ENCODE data around the gene AMY2B. TPM values are rescaled to one million over a fixed set of nuclear protein-coding genes. Genes with fewer than 3 reads are reported as not detected.
"Not testable (repeated sequence)": the region's sequence is repeated elsewhere in the genome, so short reads cannot be mapped to it uniquely, and the experiment has no call there.

AMY2B gene
- total and polyA plus RNA-seq, 2 donors (not counting 1 experiment from before 2014, with no cell fraction given), result 32.6 to 43.8 TPM

DNA sequence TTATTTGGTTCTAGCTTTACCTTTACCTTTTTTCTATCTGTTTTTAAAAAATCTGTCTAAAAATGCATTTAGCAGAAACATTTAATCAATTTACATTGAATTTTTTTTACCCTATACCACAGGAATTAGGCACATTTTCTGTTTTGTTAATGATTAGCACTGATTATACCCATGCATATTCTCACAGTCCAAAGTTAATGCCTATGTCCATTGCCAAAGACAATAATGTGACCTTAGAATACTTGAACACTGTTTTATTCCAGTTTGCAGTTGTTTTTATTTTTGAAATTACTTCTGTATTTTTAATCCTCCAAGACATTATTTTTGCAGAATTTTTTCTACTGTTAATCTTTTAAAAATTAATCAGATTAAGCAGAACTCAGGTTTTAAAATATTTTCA lies 11.0 kb upstream of the AMY2B start:
- no peaks in the 10 kb centered on the region for H3K9me3 ChIP-seq (ENCODE audit: control extremely low read depth in 1 of 3, control insufficient read depth in 2 of 3, insufficient read depth in 1 of 3, low read length in 2 of 3)
- H4K20me1 ChIP-seq (ENCODE audit: control insufficient read depth, insufficient read depth, low read length, poor library complexity, severe bottlenecking), result no peaks in the 10 kb centered on the region
- TF ChIP-seq, protein P1, sequence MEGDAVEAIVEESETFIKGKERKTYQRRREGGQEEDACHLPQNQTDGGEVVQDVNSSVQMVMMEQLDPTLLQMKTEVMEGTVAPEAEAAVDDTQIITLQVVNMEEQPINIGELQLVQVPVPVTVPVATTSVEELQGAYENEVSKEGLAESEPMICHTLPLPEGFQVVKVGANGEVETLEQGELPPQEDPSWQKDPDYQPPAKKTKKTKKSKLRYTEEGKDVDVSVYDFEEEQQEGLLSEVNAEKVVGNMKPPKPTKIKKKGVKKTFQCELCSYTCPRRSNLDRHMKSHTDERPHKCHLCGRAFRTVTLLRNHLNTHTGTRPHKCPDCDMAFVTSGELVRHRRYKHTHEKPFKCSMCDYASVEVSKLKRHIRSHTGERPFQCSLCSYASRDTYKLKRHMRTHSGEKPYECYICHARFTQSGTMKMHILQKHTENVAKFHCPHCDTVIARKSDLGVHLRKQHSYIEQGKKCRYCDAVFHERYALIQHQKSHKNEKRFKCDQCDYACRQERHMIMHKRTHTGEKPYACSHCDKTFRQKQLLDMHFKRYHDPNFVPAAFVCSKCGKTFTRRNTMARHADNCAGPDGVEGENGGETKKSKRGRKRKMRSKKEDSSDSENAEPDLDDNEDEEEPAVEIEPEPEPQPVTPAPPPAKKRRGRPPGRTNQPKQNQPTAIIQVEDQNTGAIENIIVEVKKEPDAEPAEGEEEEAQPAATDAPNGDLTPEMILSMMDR (IDR thresholded peaks at IDR 0.05), result no peak
- TF ChIP-seq EZH2 (IDR thresholded peaks at IDR 0.05; ENCODE audit: borderline replicate concordance, insufficient read depth, low read depth, low read length, poor library complexity, severe bottlenecking), result no peak
- no peak overlapping the region for H3K4me3 ChIP-seq (ENCODE audit: control extremely low read depth in 1 of 5, extremely low read depth in 1 of 5, insufficient read depth in 1 of 5, low read depth in 2 of 5, low read length in 4 of 5)
- H3K36me3 ChIP-seq (replicated peaks in 1 of 2; ENCODE audit: control extremely low read depth in 1 of 2, control insufficient read depth in 1 of 2, extremely low read depth in 1 of 2, insufficient read depth in 2 of 2, low read length in 1 of 2), result peaks cover 0 to 3% of the 10 kb centered on the region in 2 experiments
- intact Hi-C loops (cut with micrococcal nuclease), result no loop called here
- no peak overlapping the region for H3K27ac ChIP-seq (ENCODE audit: low read length in 2 of 2)
- no peaks in the 10 kb centered on the region for H3K79me2 ChIP-seq (ENCODE audit: control insufficient read depth, insufficient read depth, low read length)
- DNase-seq (no peak), ATAC-seq (ENCODE audit: low read depth) (no peak)
- H3K4me1 Mint-ChIP-seq, result peaks cover 9% of the 10 kb centered on the region
- H3K27me3 ChIP-seq (replicated peaks in 1 of 4; ENCODE audit: control extremely low read depth in 1 of 4, control insufficient read depth in 3 of 4, insufficient read depth in 4 of 4, low read length in 3 of 4), result no peaks in the 10 kb centered on the region
- no peaks in the 10 kb centered on the region for H3K4me1 ChIP-seq (ENCODE audit: control insufficient read depth in 2 of 2, insufficient read depth in 2 of 2, low read length in 2 of 2)
- no peak overlapping the region for H3K4me2 ChIP-seq (replicated peaks; ENCODE audit: low read depth, low read length, poor library complexity, severe bottlenecking)
- no peak overlapping the region for H3K9ac ChIP-seq (ENCODE audit: low read length)
- H3K4me3 Mint-ChIP-seq, result no peak overlapping the region
- H3K9me3 Mint-ChIP-seq (ENCODE audit: insufficient read depth), result no peaks in the 10 kb centered on the region
- no peak overlapping the region for H2AFZ ChIP-seq (ENCODE audit: insufficient read depth, low read depth, low read length, poor library complexity, severe bottlenecking)
- POLR2A ChIA-PET, result no interaction called here
- H3K27me3 Mint-ChIP-seq, result no peaks in the 10 kb centered on the region
- H3K27ac Mint-ChIP-seq, result no peak overlapping the region
- CTCF ChIA-PET, result no interaction called here

- not testable (repeated sequence) for H3K4me2 ChIP-seq (replicated peaks; ENCODE audit: low read depth, low read length, poor library complexity, severe bottlenecking)
These were observed 10.3 kb upstream of the AMY2B start for GRCh38 chr1:103561124-103561523.

More at GRCh38 chr1:103561124-103561523, 10.3 kb upstream of the AMY2B start:
- H3K27me3 ChIP-seq (replicated peaks in 1 of 4; ENCODE audit: control extremely low read depth in 1 of 4, control insufficient read depth in 3 of 4, insufficient read depth in 4 of 4, low read length in 3 of 4); POLR2A ChIA-PET; H2AFZ ChIP-seq (ENCODE audit: insufficient read depth, low read depth, low read length, poor library complexity, severe bottlenecking); H3K36me3 ChIP-seq (replicated peaks in 1 of 2; ENCODE audit: control extremely low read depth in 1 of 2, control insufficient read depth in 1 of 2, extremely low read depth in 1 of 2, insufficient read depth in 2 of 2, low read length in 1 of 2); H3K4me3 Mint-ChIP-seq; H3K9ac ChIP-seq (ENCODE audit: low read length); H3K9me3 Mint-ChIP-seq (ENCODE audit: insufficient read depth); ATAC-seq (ENCODE audit: low read depth); H3K4me1 ChIP-seq (ENCODE audit: control insufficient read depth in 2 of 2, insufficient read depth in 2 of 2, low read length in 2 of 2); H3K27ac ChIP-seq (ENCODE audit: low read length in 2 of 2); H3K4me1 Mint-ChIP-seq; intact Hi-C loops (cut with micrococcal nuclease); H3K27me3 Mint-ChIP-seq; DNase-seq; CTCF ChIA-PET; H3K4me3 ChIP-seq (ENCODE audit: control extremely low read depth in 1 of 5, extremely low read depth in 1 of 5, insufficient read depth in 1 of 5, low read depth in 2 of 5, low read length in 4 of 5); H3K79me2 ChIP-seq (ENCODE audit: control insufficient read depth, insufficient read depth, low read length); H3K9me3 ChIP-seq (ENCODE audit: control extremely low read depth in 1 of 3, control insufficient read depth in 2 of 3, insufficient read depth in 1 of 3, low read length in 2 of 3); H3K27ac Mint-ChIP-seq; H4K20me1 ChIP-seq (ENCODE audit: control insufficient read depth, insufficient read depth, low read length, poor library complexity, severe bottlenecking): not testable (repeated sequence)
- 100% methylated on average over 3 of the region's 3 CpGs for WGBS (ENCODE audit: insufficient coverage)
